HEK293T (cell line): Measurements from ENCODE around the gene HOXC9.

ENCODE experiments used
- CTCF ChIA-PET: fragments of 350-600 bp; formaldehyde crosslinking; extraction: SDS; loops from one replicate; lab custom pipeline; 2021; ENCODE audit warnings: antibody characterized with exemption, inconsistent platforms; lab: Yijun Ruan, JAX
- POLR2A ChIA-PET: fragments of 350-600 bp; formaldehyde crosslinking; extraction: SDS; loops from one replicate; lab custom pipeline; 2020; ENCODE audit warnings: antibody characterized with exemption, inconsistent platforms; lab: Yijun Ruan, JAX
- DNase-seq: peaks from one replicate; pipeline ENCODE4 v3.0.0; 2012; ENCODE audit warnings: mixed read lengths; ENCODE audit errors: extremely low spot score
- ARNT ChIP-seq: fragments of 450-650 bp; IDR thresholded peaks from 2 replicates; pipeline ENCODE4 v1.6.1; 2017; ENCODE audit warnings: mild to moderate bottlenecking
- CTBP1 ChIP-seq: fragments of 450-650 bp; IDR thresholded peaks from 2 replicates; pipeline ENCODE4 v1.6.1; 2016; ENCODE audit warnings: borderline replicate concordance
- ELF4 ChIP-seq: fragments of 450-650 bp; IDR thresholded peaks from 2 replicates; pipeline ENCODE4 v1.6.1; 2017; ENCODE audit warnings: antibody characterized with exemption
- FOXA1 ChIP-seq: fragments of 450-650 bp; IDR thresholded peaks from 2 replicates; pipeline ENCODE4 v1.6.1; 2016; ENCODE audit warnings: mild to moderate bottlenecking
- FOXK2 ChIP-seq: fragments of 450-650 bp; IDR thresholded peaks from 2 replicates; pipeline ENCODE4 v1.6.1; 2016; ENCODE audit warnings: mild to moderate bottlenecking
- FOXM1 ChIP-seq: fragments of 450-650 bp; IDR thresholded peaks from 2 replicates; pipeline ENCODE4 v1.6.1; 2017; ENCODE audit warnings: mild to moderate bottlenecking, borderline replicate concordance
- HDGF ChIP-seq: fragments of 450-650 bp; IDR thresholded peaks from 2 replicates; pipeline ENCODE4 v1.6.1; 2017; ENCODE audit warnings: antibody characterized with exemption, borderline replicate concordance
- L3MBTL2 ChIP-seq: fragments of 450-650 bp; conservative IDR thresholded peaks from 2 replicates; pipeline ENCODE4 v1.6.1; 2016; ENCODE audit warnings: mild to moderate bottlenecking
- LEF1 ChIP-seq: fragments of 450-650 bp; IDR thresholded peaks from 2 replicates; pipeline ENCODE4 v1.6.1; 2017; ENCODE audit warnings: mild to moderate bottlenecking, borderline replicate concordance
- NFRKB ChIP-seq: fragments of 450-650 bp; IDR thresholded peaks from 2 replicates; pipeline ENCODE4 v1.6.1; 2016; ENCODE audit warnings: mild to moderate bottlenecking, moderate library complexity
- PKNOX1 ChIP-seq: fragments of 450-650 bp; IDR thresholded peaks from 2 replicates; pipeline ENCODE4 v1.6.1; 2016
- SUZ12 ChIP-seq: fragments of 450-650 bp; IDR thresholded peaks from 2 replicates; pipeline ENCODE4 v1.6.1; 2016; ENCODE audit warnings: mild to moderate bottlenecking
- TARDBP ChIP-seq: fragments of 450-650 bp; IDR thresholded peaks from 2 replicates; pipeline ENCODE4 v1.6.1; 2016
- ZNF384 ChIP-seq: fragments of 450-650 bp; IDR thresholded peaks from 2 replicates; pipeline ENCODE4 v1.6.1; 2016

The HOXC9 gene

DNA sequence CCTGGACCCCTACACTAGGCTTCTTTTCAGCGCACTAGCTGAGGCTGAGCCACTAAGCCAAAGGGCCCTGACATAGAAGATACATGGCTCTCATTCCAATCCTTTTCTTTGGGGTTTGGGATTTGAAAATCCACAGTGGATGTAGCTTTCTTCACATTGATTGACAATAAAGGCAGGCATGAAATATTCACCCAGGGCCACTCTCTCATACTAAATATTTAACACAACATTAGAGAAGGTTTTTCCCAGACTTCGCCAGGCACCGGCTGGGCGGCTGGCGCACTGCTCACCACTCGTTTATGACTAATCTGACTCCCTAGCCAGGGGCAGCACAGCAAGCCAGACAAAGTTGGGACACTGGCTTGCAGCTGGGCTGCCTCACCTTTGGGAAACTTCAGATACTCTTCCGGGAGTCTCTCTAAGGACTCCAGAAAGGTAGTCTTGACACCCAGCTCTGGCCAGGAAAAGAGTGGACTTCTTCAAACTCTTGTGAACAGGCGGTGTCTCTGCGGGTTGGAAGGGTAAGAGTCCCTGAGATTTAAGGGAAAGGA, 27.7 kb upstream of the HOXC9 start:
- ChIA-PET POLR2A (interaction anchor here (0.8 to 1.9 kb wide), 3 partner anchors 10 to 132 kb away, joined by 3 to 5 read pairs (median 5); partner anchors contain the start of gene HOXC10), CTCF (interaction anchor here (0.6 kb wide), 2 partner anchors 230 to 244 kb away, joined by 4 read pairs; no protein-coding TSS in a partner anchor)
- TF ChIP-seq CTBP1 (no peak), ZNF384 (no peak)
- DNase-seq = no peak

DNA sequence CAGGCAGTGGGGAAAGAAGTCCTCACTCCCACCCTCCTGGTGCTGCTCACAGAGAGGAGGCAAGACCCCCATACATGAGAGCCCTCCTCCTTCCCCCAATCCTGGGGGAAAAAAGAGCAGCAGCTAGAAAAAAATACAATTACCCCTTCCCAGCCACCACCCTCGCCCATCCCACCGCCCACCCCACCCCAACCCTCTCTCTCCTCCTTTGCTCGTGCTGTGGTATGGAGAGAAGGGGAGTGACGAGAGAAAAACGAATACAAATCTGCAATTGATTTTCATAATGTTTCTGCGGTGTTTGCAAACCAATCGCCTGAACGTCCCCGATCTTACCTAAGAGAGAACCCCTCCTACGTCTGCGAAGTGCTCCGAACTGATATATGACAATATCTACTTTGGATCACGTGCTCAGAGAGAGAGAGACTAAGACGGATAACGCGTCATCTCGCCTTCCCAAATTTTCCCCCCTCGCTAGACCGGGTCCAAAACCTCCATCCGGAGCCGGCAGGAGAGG, 27.2 kb upstream of the HOXC9 start, which contains the start of gene HOXC11:
Gene HOXC11 (plus strand): TSS at position 405 of the 514 bp plus-strand sequence. CDS start 116 bp downstream, outside the sequence.
- ChIA-PET CTCF (interaction anchor here (0.6 to 0.8 kb wide), 2 partner anchors 168 to 230 kb away, joined by 3 to 4 read pairs; no protein-coding TSS in a partner anchor), POLR2A (interaction anchor here (1.1 to 1.9 kb wide), 4 partner anchors 10 to 20 kb away, joined by 3 to 5 read pairs (median 4); partner anchors contain the start of gene HOXC10)
- no peak for TF ChIP-seq ELF4
- peak; percentile 67 for TF ChIP-seq L3MBTL2
- DNase-seq = no peak

DNA sequence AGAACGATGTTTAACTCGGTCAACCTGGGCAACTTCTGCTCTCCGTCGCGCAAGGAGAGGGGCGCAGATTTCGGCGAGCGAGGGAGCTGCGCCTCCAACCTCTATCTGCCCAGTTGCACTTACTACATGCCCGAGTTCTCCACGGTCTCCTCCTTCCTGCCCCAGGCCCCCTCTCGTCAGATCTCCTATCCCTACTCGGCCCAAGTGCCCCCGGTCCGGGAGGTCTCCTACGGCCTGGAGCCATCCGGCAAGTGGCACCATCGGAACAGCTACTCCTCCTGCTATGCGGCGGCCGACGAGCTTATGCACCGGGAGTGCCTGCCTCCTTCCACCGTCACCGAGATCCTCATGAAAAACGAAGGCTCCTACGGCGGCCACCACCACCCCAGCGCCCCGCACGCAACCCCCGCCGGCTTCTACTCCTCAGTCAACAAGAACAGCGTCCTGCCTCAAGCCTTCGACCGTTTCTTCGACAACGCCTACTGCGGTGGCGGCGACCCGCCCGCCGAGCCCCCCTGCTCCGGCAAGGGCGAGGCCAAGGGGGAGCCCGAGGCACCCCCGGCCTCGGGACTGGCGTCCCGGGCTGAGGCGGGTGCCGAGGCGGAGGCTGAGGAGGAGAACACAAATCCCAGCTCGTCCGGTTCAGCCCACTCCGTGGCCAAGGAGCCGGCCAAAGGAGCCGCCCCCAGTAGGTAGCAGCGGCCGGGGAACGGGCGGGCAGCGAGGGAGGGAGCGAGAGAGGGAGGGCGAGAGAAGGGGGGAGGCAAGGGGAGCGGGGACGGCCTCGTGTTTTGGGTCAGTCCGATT, 26.5 kb upstream of the HOXC9 start:
- ChIA-PET POLR2A (interaction anchor here (1.1 to 1.9 kb wide), 7 partner anchors 8 to 34 kb away, joined by 3 to 6 read pairs (median 3); partner anchors contain the start of gene HOXC10), CTCF (interaction anchor here (0.8 kb wide), 1 partner anchor 169 kb away, joined by 3 read pairs; no protein-coding TSS in a partner anchor)
- DNase-seq = no peak
- TF ChIP-seq NFRKB (no peak), L3MBTL2 (peak; percentile 41)

GRCh38 chr12:53974084-53975063, 25.6 kb upstream of the HOXC9 start, which contains the start of gene HOTAIR:
HOTAIR (minus strand) TSS chr12:53974954.
- ChIA-PET CTCF (no interaction called here), POLR2A (interaction anchor here (1.1 to 1.9 kb wide), 6 partner anchors 9 to 34 kb away, joined by 3 to 6 read pairs (median 3); partner anchors contain the start of gene HOXC10)
- no peak for DNase-seq
- TF ChIP-seq FOXA1 (no peak), L3MBTL2 (peak; percentile 84)

DNA sequence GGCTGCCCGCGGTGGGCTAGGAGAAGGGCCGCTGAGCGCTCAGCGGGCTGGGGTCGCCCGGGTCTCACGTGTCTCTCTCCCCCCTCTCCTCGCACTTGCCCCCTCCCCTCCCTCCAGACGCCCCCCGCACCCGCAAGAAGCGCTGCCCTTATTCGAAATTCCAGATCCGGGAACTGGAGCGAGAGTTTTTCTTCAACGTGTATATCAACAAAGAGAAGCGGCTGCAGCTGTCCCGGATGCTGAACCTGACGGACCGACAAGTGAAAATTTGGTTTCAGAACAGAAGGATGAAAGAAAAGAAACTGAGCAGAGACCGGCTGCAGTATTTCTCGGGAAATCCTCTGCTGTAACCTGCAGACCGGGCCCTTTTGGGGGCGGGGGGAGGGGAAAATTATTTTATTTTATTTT, 24.9 kb upstream of the HOXC9 start:
- CTCF ChIA-PET = interaction anchor here (1.2 kb wide), 1 partner anchor 13 kb away, joined by 3 read pairs; no protein-coding TSS in a partner anchor
- POLR2A ChIA-PET = interaction anchor here (1.7 kb wide), 2 partner anchors 11 to 20 kb away, joined by 4 to 7 read pairs; partner anchors contain the start of gene HOXC12
- TF ChIP-seq TARDBP = no peak
- TF ChIP-seq ELF4 = no peak
- no peak for TF ChIP-seq ARNT
- no peak for TF ChIP-seq FOXM1
- TF ChIP-seq SUZ12 = no peak
- no peak for TF ChIP-seq NFRKB
- TF ChIP-seq LEF1 = no peak
- no peak for TF ChIP-seq PKNOX1
- TF ChIP-seq L3MBTL2 = no peak
- no peak for TF ChIP-seq FOXK2
- no peak for TF ChIP-seq HDGF
- DNase-seq = no peak

DNA sequence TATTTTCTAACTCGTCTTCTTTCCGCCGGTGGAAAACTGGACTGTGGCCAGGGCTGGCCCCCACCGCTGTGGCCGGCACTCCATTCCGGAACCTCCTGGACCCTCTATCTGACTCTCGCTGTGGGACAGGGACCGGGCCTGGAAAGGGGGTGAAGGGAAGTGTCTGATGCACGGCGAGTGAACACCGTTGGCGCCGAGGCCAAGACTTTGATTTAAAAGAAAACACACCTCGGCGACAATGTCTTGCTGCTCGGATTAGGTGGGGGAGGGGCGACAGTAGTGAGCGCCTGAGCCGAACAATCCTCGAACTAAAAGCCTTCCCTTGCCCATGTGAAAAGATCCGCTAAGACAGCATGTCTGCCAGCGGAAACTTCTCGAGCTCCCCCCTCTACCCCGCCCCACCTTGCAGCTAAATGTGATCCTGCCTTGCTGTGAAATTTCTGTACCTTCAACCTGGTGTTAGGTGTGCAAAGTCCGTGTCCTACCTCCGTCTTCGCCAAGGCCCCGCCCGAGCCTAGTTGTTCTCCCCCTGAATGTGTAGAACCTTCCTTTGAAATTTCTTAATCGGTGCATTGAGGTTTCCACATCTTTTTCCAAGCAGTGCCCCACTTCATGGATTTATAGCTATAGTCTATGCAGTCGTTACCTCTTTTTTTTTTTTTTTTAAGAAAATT, 24.3 kb upstream of the HOXC9 start:
- ChIA-PET POLR2A (interaction anchor here (0.9 to 1.9 kb wide), 9 partner anchors 8 to 304 kb away, joined by 3 to 9 read pairs (median 4); partner anchors contain the start of genes CBX5, HNRNPA1, HOXC12 and HOXC4), CTCF (interaction anchor here (0.8 to 1.4 kb wide), 7 partner anchors 9 to 404 kb away, joined by 3 to 8 read pairs (median 3); partner anchors contain the start of genes HOXC10, HOXC13 and HOXC9)
- TF ChIP-seq FOXK2 (no peak), L3MBTL2 (peak; percentile 67)
- no peak for DNase-seq
